KMS-11 (cell line): ENCODE data around the gene SYNGR4.
"Not testable (repeated sequence)": the region's sequence is repeated elsewhere in the genome, so short reads cannot be mapped to it uniquely, and the experiment has no call there.

Experiments used
- H2AFZ ChIP-seq: fragments of 200-600 bp; sonication (generic); 2 replicates; pipeline ENCODE4 v1.6.1; 2016; ENCODE audit warnings: antibody characterized with exemption, mixed run types, low read depth
- H3K27ac ChIP-seq: fragments of 200-600 bp; sonication (generic); 2 replicates; pipeline ENCODE4 v1.6.1; 2016; ENCODE audit warnings: mild to moderate bottlenecking, mixed run types
- H3K27me3 ChIP-seq: fragments of 200-600 bp; sonication (generic); 2 replicates; pipeline ENCODE4 v1.6.1; 2017; ENCODE audit warnings: mild to moderate bottlenecking, low read depth, mixed run types, moderate library complexity; ENCODE audit not compliant: insufficient read depth
- H3K36me3 ChIP-seq: fragments of 200-600 bp; sonication (generic); 2 replicates; pipeline ENCODE4 v1.6.1; 2017; ENCODE audit warnings: mild to moderate bottlenecking, mixed run types; ENCODE audit not compliant: insufficient read depth
- H3K4me1 ChIP-seq: fragments of 200-600 bp; sonication (generic); 2 replicates; pipeline ENCODE4 v1.6.1; 2016; ENCODE audit warnings: mild to moderate bottlenecking, low read depth, mixed run types; ENCODE audit not compliant: poor library complexity, severe bottlenecking
- H3K4me2 ChIP-seq: fragments of 200-600 bp; sonication (generic); 2 replicates; pipeline ENCODE4 v1.7.0; 2016; ENCODE audit warnings: mild to moderate bottlenecking, mixed run types
- H3K4me3 ChIP-seq: fragments of 200-600 bp; sonication (generic); IDR thresholded peaks from 2 replicates; pipeline ENCODE4 v1.6.1; 2017; ENCODE audit warnings: low read depth, low read length, mixed read lengths; ENCODE audit not compliant: insufficient read depth
- H3K79me2 ChIP-seq: fragments of 200-600 bp; sonication (generic); 2 replicates; pipeline ENCODE4 v1.6.1; 2016; ENCODE audit warnings: low read depth, mixed run types; ENCODE audit not compliant: insufficient read depth
- H3K9ac ChIP-seq: fragments of 200-600 bp; sonication (generic); 2 replicates; pipeline ENCODE4 v1.6.1; 2016; ENCODE audit warnings: mild to moderate bottlenecking, mixed run types
- H4K20me1 ChIP-seq: fragments of 200-600 bp; sonication (generic); 2 replicates; pipeline ENCODE4 v1.6.1; 2016; ENCODE audit warnings: mild to moderate bottlenecking, mixed run types; ENCODE audit not compliant: insufficient read depth
- TF ChIP-seq, protein P1 (sequence below): fragments of 200-600 bp; sonication (generic); conservative IDR thresholded peaks from 2 replicates; pipeline ENCODE4 v1.6.1; 2017; ENCODE audit warnings: low read depth, mild to moderate bottlenecking, antibody characterized with exemption, low read length, moderate library complexity, mixed read lengths

The SYNGR4 gene

DNA sequence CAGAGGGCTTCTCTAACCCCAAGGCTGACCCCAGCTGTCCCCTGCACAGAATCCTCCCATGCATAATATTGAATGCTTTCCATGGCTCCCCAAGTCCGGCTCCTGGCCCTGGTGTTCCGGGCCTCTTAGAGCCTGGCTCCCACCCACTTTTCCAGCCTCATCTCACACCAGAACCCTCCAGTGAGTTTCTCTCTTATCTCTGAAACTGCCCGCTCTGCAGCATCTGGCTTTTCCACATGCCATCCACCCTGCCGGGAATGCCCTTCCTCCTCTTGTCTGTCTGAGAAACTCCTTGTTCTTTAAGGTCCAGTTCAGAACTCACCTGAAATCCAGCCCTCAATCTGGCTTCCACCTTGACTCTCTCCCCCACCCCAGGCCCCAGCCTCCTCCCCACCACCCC lies 6.8 kb downstream of the SYNGR4 start:
- Histone ChIP-seq H2AFZ (no peak overlapping the region), H3K79me2 (no peaks in the 10 kb centered on the region), H3K4me2 (no peak overlapping the region), H4K20me1 (no peaks in the 10 kb centered on the region), H3K36me3 (no peaks in the 10 kb centered on the region), H3K4me3 (no peak overlapping the region), H3K4me1 (peaks cover 39% of the 10 kb centered on the region), H3K27ac (no peak overlapping the region), H3K9ac (no peak overlapping the region), H3K27me3 (no peaks in the 10 kb centered on the region)
- TF ChIP-seq, protein P1, sequence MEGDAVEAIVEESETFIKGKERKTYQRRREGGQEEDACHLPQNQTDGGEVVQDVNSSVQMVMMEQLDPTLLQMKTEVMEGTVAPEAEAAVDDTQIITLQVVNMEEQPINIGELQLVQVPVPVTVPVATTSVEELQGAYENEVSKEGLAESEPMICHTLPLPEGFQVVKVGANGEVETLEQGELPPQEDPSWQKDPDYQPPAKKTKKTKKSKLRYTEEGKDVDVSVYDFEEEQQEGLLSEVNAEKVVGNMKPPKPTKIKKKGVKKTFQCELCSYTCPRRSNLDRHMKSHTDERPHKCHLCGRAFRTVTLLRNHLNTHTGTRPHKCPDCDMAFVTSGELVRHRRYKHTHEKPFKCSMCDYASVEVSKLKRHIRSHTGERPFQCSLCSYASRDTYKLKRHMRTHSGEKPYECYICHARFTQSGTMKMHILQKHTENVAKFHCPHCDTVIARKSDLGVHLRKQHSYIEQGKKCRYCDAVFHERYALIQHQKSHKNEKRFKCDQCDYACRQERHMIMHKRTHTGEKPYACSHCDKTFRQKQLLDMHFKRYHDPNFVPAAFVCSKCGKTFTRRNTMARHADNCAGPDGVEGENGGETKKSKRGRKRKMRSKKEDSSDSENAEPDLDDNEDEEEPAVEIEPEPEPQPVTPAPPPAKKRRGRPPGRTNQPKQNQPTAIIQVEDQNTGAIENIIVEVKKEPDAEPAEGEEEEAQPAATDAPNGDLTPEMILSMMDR, result no peak

DNA sequence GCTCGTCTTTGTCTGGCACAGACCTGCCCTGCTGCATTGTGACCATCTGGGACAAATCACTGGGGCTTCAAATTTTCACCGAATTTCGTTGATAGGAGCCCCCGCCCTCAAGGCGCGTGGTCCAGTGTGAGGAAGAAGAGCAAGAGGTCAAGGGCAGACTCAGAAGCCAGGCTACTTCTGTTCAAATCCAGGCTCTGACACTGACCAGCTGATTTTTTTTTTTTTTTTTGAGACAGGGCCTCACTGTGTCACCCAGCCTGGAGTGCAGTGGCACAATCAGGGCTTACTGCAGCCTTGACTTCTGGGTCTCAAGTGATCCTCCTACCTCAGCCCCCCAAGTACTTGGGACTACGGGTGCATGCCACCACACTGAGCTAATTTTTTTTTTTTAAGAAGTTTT lies 7.2 kb downstream of the SYNGR4 start:
- H3K4me3 ChIP-seq, result no peak overlapping the region
- H2AFZ ChIP-seq, result no peak overlapping the region
- no peaks in the 10 kb centered on the region for H3K79me2 ChIP-seq
- H3K27me3 ChIP-seq, result no peaks in the 10 kb centered on the region
- TF ChIP-seq, protein P1, result no peak
- H3K4me1 ChIP-seq, result peaks cover 44% of the 10 kb centered on the region
- H3K4me2 ChIP-seq, result no peak overlapping the region
- no peak overlapping the region for H3K9ac ChIP-seq
- no peak overlapping the region for H3K27ac ChIP-seq
- H4K20me1 ChIP-seq, result no peaks in the 10 kb centered on the region
- no peaks in the 10 kb centered on the region for H3K36me3 ChIP-seq

DNA sequence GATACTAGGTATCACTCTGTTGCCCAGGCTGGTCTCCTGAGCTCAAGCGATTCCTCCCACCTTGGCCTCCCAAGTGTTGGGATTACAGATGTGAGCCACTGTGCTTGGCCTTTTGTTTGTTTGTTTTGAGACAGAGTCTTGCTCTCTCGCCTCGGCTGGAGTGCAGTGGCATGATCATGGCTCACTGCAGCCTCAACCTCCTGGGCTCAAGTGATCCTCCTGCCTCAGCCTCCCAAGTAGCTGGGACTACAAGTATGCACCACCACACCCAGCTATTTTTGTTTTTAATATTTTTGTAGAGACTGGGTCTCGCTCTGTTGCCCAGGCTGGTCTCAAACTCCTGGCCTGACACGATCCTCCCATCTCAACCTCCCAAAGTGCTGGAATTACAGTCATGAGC lies 7.6 kb downstream of the SYNGR4 start:
- H3K27ac ChIP-seq, H3K36me3 ChIP-seq, H4K20me1 ChIP-seq, H3K4me2 ChIP-seq, H3K79me2 ChIP-seq, H2AFZ ChIP-seq, H3K9ac ChIP-seq, H3K4me3 ChIP-seq, H3K27me3 ChIP-seq: not testable (repeated sequence)
- peaks cover 48% of the 10 kb centered on the region for H3K4me1 ChIP-seq

DNA sequence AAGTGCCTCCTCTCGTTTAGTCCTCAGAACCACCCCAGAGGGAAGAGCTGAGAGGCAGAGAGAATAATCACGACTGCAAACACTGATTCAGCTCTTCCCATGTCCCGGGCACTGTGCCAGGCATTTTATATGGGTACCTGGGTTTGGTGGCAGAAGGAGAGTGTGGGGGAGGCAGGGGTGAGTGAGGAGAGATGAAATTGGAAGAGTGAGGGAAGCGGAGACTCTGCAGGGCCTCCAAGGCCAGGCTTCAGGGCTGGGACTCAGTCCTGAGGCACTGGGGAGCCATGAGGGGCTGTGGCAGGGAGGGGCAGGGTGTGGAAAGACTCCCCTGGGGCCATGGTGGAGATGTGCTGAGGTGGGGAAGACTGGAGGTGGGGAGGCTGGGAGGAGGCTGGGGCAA lies 8.7 kb downstream of the SYNGR4 start:
- Histone ChIP-seq H3K9ac (peak overlapping the region; percentile 1; the same call in 1 of the 2 replicates), H4K20me1 (no peaks in the 10 kb centered on the region), H3K36me3 (no peaks in the 10 kb centered on the region), H3K4me1 (peaks cover 59% of the 10 kb centered on the region), H3K4me2 (peak overlapping the region; percentile 59; the same call in 1 of the 2 replicates), H3K27ac (peak overlapping the region; percentile 10; the same call in 1 of the 2 replicates), H3K4me3 (no peak overlapping the region), H2AFZ (peak overlapping the region; percentile 41), H3K27me3 (no peaks in the 10 kb centered on the region), H3K79me2 (no peaks in the 10 kb centered on the region)
- TF ChIP-seq, protein P1, result no peak

DNA sequence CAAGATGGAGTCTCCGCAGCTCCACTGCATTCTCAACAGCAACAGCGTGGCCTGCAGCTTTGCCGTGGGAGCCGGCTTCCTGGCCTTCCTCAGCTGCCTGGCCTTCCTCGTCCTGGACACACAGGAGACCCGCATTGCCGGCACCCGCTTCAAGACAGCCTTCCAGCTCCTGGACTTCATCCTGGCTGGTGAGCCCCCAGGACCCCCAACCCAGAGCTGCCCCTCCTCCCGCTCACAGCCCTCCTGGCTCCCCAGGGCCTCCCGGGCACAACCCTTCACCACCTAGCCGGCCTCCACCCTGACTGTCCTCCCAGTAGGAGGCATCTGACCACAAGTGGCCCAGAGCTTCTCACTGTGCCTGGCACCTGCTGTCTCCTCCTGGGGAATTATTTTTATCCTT lies 9.4 kb downstream of the SYNGR4 start:
- no peak overlapping the region for H2AFZ ChIP-seq
- H4K20me1 ChIP-seq, result no peaks in the 10 kb centered on the region
- TF ChIP-seq, protein P1, result no peak
- peaks cover 66% of the 10 kb centered on the region for H3K4me1 ChIP-seq
- no peak overlapping the region for H3K9ac ChIP-seq
- no peak overlapping the region for H3K4me3 ChIP-seq
- no peak overlapping the region for H3K27ac ChIP-seq
- H3K4me2 ChIP-seq, result no peak overlapping the region
- no peaks in the 10 kb centered on the region for H3K79me2 ChIP-seq
- H3K36me3 ChIP-seq, result no peaks in the 10 kb centered on the region
- H3K27me3 ChIP-seq, result no peaks in the 10 kb centered on the region
